ENCODE data around the gene NCCRP1.

Gene NCCRP1

DNA sequence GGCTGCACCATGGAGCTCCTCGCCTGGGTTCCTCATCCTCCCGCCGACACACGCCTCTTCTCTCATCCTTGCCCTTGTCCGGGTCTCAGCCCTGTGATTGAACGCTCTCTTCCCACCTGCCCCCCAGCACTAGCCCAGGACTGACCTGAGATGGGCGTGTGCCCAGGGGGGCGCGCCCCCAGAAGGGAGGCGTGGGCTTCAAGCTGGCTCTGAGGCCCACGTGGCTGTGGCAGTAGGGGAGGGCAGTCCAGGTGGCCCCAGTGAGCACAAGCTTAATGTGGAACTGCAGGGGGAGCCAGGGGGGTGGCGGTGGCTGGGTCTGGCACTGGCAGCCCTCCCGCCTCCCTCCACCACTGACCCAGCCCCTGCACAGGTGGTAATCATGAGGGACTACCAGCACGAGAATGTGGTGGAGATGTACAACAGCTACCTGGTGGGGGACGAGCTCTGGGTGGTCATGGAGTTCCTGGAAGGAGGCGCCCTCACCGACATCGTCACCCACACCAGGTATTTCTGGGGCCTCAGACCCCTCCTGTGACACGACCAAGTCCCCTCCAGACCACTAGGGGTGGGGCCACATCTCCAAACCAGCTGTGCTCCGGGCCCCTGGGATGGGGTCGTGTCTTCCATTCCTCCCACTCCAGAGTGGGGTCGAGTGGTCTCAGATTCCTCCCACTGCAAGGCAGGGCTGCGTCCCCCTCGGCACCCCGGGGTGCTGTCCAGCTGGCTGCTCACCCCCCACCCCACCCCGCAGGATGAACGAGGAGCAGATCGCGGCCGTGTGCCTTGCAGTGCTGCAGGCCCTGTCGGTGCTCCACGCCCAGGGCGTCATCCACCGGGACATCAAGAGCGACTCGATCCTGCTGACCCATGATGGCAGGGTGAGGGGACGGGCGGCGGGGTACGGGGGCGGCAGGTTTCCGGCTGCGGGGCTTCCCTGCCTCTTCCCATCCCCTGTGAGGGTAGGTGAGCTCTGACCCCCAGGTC, 21.9 kb upstream of the NCCRP1 start:
- H3K9ac ChIP-seq (ENCODE audit: low read depth, low read length) = no peak overlapping the region
- no peak overlapping the region for H3K4me2 ChIP-seq (ENCODE audit: low read length)
- H3K36me3 ChIP-seq (ENCODE audit: insufficient read depth, low read length) = peaks cover 25% of the 10 kb centered on the region

DNA sequence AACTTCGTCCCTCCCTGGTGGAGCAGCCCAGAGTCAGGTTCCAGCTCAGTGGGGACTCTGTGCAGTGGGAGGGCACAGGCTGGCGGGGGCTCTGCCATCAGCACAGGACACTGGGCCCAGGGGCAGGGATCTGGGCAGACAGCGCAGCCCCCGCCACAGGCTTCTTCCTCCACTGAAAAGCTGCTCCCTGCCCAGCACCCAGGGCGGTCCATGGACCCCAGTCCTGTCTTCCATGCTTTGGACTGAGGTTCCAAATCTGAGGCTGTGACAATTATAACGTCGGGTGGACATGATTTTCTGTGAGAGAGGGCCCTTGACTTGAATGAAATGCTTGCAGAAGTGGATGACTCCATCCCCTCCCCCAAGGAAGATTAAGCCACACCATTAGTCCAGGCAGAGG, 21.2 kb upstream of the NCCRP1 start:
- Histone ChIP-seq H3K4me2 (ENCODE audit: low read length) (no peak overlapping the region), H3K9me3 (replicated peaks; ENCODE audit: low read length) (no peaks in the 10 kb centered on the region), H3K9ac (ENCODE audit: low read depth, low read length) (no peak overlapping the region), H3K4me1 (ENCODE audit: control insufficient read depth, insufficient read depth, low read length) (no peaks in the 10 kb centered on the region), H3K4me3 (ENCODE audit: low read length) (no peak overlapping the region), H3K27me3 (ENCODE audit: control insufficient read depth, insufficient read depth, low read length) (no peaks in the 10 kb centered on the region), H3K36me3 (ENCODE audit: insufficient read depth, low read length) (peaks cover 29% of the 10 kb centered on the region)

More for the DNA sequence above, 21.9 kb upstream of the NCCRP1 start:
- H3K4me1 ChIP-seq (ENCODE audit: control insufficient read depth, insufficient read depth, low read length) = no peaks in the 10 kb centered on the region
- H3K9me3 ChIP-seq (replicated peaks; ENCODE audit: low read length) = no peaks in the 10 kb centered on the region
- H3K27me3 ChIP-seq (ENCODE audit: control insufficient read depth, insufficient read depth, low read length) = no peaks in the 10 kb centered on the region
- no peak overlapping the region for H3K4me3 ChIP-seq (ENCODE audit: low read length)

GRCh38 chr19:39177110-39177699, 19.6 kb upstream of the NCCRP1 start:
- H3K9me3 ChIP-seq (replicated peaks; ENCODE audit: low read length) = no peaks in the 10 kb centered on the region
- no peak overlapping the region for H3K4me3 ChIP-seq (ENCODE audit: low read length)
- no peaks in the 10 kb centered on the region for H3K4me1 ChIP-seq (ENCODE audit: control insufficient read depth, insufficient read depth, low read length)
- peaks cover 34% of the 10 kb centered on the region for H3K36me3 ChIP-seq (ENCODE audit: insufficient read depth, low read length)
- H3K4me2 ChIP-seq (ENCODE audit: low read length) = no peak overlapping the region
- H3K9ac ChIP-seq (ENCODE audit: low read depth, low read length) = no peak overlapping the region
- H3K27me3 ChIP-seq (ENCODE audit: control insufficient read depth, insufficient read depth, low read length) = no peaks in the 10 kb centered on the region

GRCh38 chr19:39177736-39178135, 19.0 kb upstream of the NCCRP1 start:
- Histone ChIP-seq H3K9me3 (replicated peaks; ENCODE audit: low read length) (no peaks in the 10 kb centered on the region), H3K27me3 (ENCODE audit: control insufficient read depth, insufficient read depth, low read length) (no peaks in the 10 kb centered on the region), H3K4me3 (ENCODE audit: low read length) (no peak overlapping the region), H3K4me1 (ENCODE audit: control insufficient read depth, insufficient read depth, low read length) (no peaks in the 10 kb centered on the region), H3K36me3 (ENCODE audit: insufficient read depth, low read length) (peaks cover 34% of the 10 kb centered on the region), H3K9ac (ENCODE audit: low read depth, low read length) (no peak overlapping the region), H3K4me2 (ENCODE audit: low read length) (no peak overlapping the region)

GRCh38 chr19:39178296-39179006, 18.3 kb upstream of the NCCRP1 start:
- H3K4me3 ChIP-seq (ENCODE audit: low read length) = no peak overlapping the region
- no peak overlapping the region for H3K9ac ChIP-seq (ENCODE audit: low read depth, low read length)
- no peaks in the 10 kb centered on the region for H3K27me3 ChIP-seq (ENCODE audit: control insufficient read depth, insufficient read depth, low read length)
- no peaks in the 10 kb centered on the region for H3K9me3 ChIP-seq (replicated peaks; ENCODE audit: low read length)
- peaks cover 34% of the 10 kb centered on the region for H3K36me3 ChIP-seq (ENCODE audit: insufficient read depth, low read length)
- no peak overlapping the region for H3K4me2 ChIP-seq (ENCODE audit: low read length)
- H3K4me1 ChIP-seq (ENCODE audit: control insufficient read depth, insufficient read depth, low read length) = no peaks in the 10 kb centered on the region

- H3K4me1 ChIP-seq (ENCODE audit: control insufficient read depth, insufficient read depth, low read length) = no peaks in the 10 kb centered on the region
- no peak overlapping the region for H3K4me2 ChIP-seq (ENCODE audit: low read length)
- H3K36me3 ChIP-seq (ENCODE audit: insufficient read depth, low read length) = peaks cover 31% of the 10 kb centered on the region
- H3K4me3 ChIP-seq (ENCODE audit: low read length) = no peak overlapping the region
- no peak overlapping the region for H3K9ac ChIP-seq (ENCODE audit: low read depth, low read length)
- no peaks in the 10 kb centered on the region for H3K27me3 ChIP-seq (ENCODE audit: control insufficient read depth, insufficient read depth, low read length)
- no peaks in the 10 kb centered on the region for H3K9me3 ChIP-seq (replicated peaks; ENCODE audit: low read length)
Observed at GRCh38 chr19:39179754-39180153, 17.0 kb upstream of the NCCRP1 start.

GRCh38 chr19:39180749-39181148, 16.0 kb upstream of the NCCRP1 start:
- H3K9ac ChIP-seq (ENCODE audit: low read depth, low read length) = no peak overlapping the region
- no peaks in the 10 kb centered on the region for H3K9me3 ChIP-seq (replicated peaks; ENCODE audit: low read length)
- H3K4me2 ChIP-seq (ENCODE audit: low read length) = no peak overlapping the region
- no peak overlapping the region for H3K4me3 ChIP-seq (ENCODE audit: low read length)
- no peaks in the 10 kb centered on the region for H3K27me3 ChIP-seq (ENCODE audit: control insufficient read depth, insufficient read depth, low read length)
- peaks cover 27% of the 10 kb centered on the region for H3K36me3 ChIP-seq (ENCODE audit: insufficient read depth, low read length)
- no peaks in the 10 kb centered on the region for H3K4me1 ChIP-seq (ENCODE audit: control insufficient read depth, insufficient read depth, low read length)

- Histone ChIP-seq H3K27me3 (ENCODE audit: control insufficient read depth, insufficient read depth, low read length) (no peaks in the 10 kb centered on the region), H3K4me1 (ENCODE audit: control insufficient read depth, insufficient read depth, low read length) (no peaks in the 10 kb centered on the region), H3K4me3 (ENCODE audit: low read length) (no peak overlapping the region), H3K36me3 (ENCODE audit: insufficient read depth, low read length) (peaks cover 21% of the 10 kb centered on the region), H3K9me3 (replicated peaks; ENCODE audit: low read length) (no peaks in the 10 kb centered on the region), H3K4me2 (ENCODE audit: low read length) (no peak overlapping the region), H3K9ac (ENCODE audit: low read depth, low read length) (no peak overlapping the region)
Observed at GRCh38 chr19:39181500-39182173, 15.1 kb upstream of the NCCRP1 start.

GRCh38 chr19:39182174-39182505, 14.6 kb upstream of the NCCRP1 start:
- Histone ChIP-seq H3K27me3 (ENCODE audit: control insufficient read depth, insufficient read depth, low read length) (no peaks in the 10 kb centered on the region), H3K4me2 (ENCODE audit: low read length) (no peak overlapping the region), H3K36me3 (ENCODE audit: insufficient read depth, low read length) (peaks cover 21% of the 10 kb centered on the region), H3K4me3 (ENCODE audit: low read length) (no peak overlapping the region), H3K4me1 (ENCODE audit: control insufficient read depth, insufficient read depth, low read length) (no peaks in the 10 kb centered on the region), H3K9ac (ENCODE audit: low read depth, low read length) (no peak overlapping the region), H3K9me3 (replicated peaks; ENCODE audit: low read length) (no peaks in the 10 kb centered on the region)

GRCh38 chr19:39183104-39183503, 13.7 kb upstream of the NCCRP1 start:
- H3K4me1 ChIP-seq (ENCODE audit: control insufficient read depth, insufficient read depth, low read length) = no peaks in the 10 kb centered on the region
- H3K36me3 ChIP-seq (ENCODE audit: insufficient read depth, low read length) = peaks cover 18% of the 10 kb centered on the region
- H3K9ac ChIP-seq (ENCODE audit: low read depth, low read length) = no peak overlapping the region
- no peaks in the 10 kb centered on the region for H3K9me3 ChIP-seq (replicated peaks; ENCODE audit: low read length)
- no peak overlapping the region for H3K4me2 ChIP-seq (ENCODE audit: low read length)
- no peaks in the 10 kb centered on the region for H3K27me3 ChIP-seq (ENCODE audit: control insufficient read depth, insufficient read depth, low read length)
- no peak overlapping the region for H3K4me3 ChIP-seq (ENCODE audit: low read length)

GRCh38 chr19:39186391-39186790, 10.4 kb upstream of the NCCRP1 start:
- Histone ChIP-seq H3K9me3 (replicated peaks; ENCODE audit: low read length) (no peaks in the 10 kb centered on the region), H3K4me3 (ENCODE audit: low read length) (no peak overlapping the region), H3K9ac (ENCODE audit: low read depth, low read length) (no peak overlapping the region), H3K36me3 (ENCODE audit: insufficient read depth, low read length) (peaks cover under 1% of the 10 kb centered on the region), H3K4me1 (ENCODE audit: control insufficient read depth, insufficient read depth, low read length) (no peaks in the 10 kb centered on the region), H3K4me2 (ENCODE audit: low read length) (no peak overlapping the region), H3K27me3 (ENCODE audit: control insufficient read depth, insufficient read depth, low read length) (peaks cover 15% of the 10 kb centered on the region)
